ENCODE data around the gene ERN1. TPM values are rescaled to one million over a fixed set of nuclear protein-coding genes. Genes with fewer than 3 reads are reported as not detected.

Gene ERN1
- total and polyA plus RNA-seq, 2 of the 8 experiments (the other 6 are each of a cell fraction or from before 2014, with no cell fraction given): 1.8 to 3.9 TPM

- no peaks in the 10 kb centered on the region for H3K79me2 ChIP-seq (ENCODE audit: control insufficient read depth in 1 of 2, insufficient read depth in 2 of 2, low read length in 2 of 2)
- no peak overlapping the region for H2BK20ac ChIP-seq (ENCODE audit: low read length)
- no peaks in the 10 kb centered on the region for H3K79me1 ChIP-seq (ENCODE audit: low read depth, low read length)
- ChIA-PET POLR2A (ENCODE audit: partially characterized antibody) (no interaction called here), CTCF (ENCODE audit: partially characterized antibody) (interaction anchor here (0.9 to 1.8 kb wide), 3 partner anchors 13 to 98 kb away, joined by 3 to 6 read pairs (median 3); no protein-coding TSS in a partner anchor)
- H3K4ac ChIP-seq (replicated peaks; ENCODE audit: insufficient read length, low read depth, low read length): no peak overlapping the region
- peaks cover 0 to 21% (median 11%) of the 10 kb centered on the region in 4 experiments; a peak in 6 of 7 replicates for H3K27me3 ChIP-seq (replicated peaks in 1 of 4; ENCODE audit: control insufficient read depth in 3 of 4, extremely low read depth in 1 of 4, insufficient read depth in 3 of 4, low read length in 3 of 4)
- no peak for DNase-seq (ENCODE audit: low read depth in 1 of 2, low spot score in 2 of 2)
- H4K5ac ChIP-seq (ENCODE audit: insufficient read length, low read depth, low read length): no peak overlapping the region
- no peak overlapping the region for H3K27ac ChIP-seq (ENCODE audit: low read depth, low read length)
- H4K91ac ChIP-seq (replicated peaks; ENCODE audit: insufficient read length, low read length): no peak overlapping the region
- no peak overlapping the region for H3K14ac ChIP-seq (ENCODE audit: insufficient read length)
- no peak overlapping the region for H3K18ac ChIP-seq (ENCODE audit: extremely low read depth, low read length)
- no peaks in the 10 kb centered on the region for H4K20me1 ChIP-seq (replicated peaks in 1 of 2; ENCODE audit: control insufficient read depth in 1 of 2, insufficient read depth in 2 of 2, low read length in 2 of 2)
- H3K36me3 ChIP-seq (ENCODE audit: control insufficient read depth in 2 of 4, insufficient read depth in 4 of 4, low read length in 3 of 4): no peaks in the 10 kb centered on the region; a peak in 1 of 8 replicates
- no peak for FAIRE-seq
- H2AK5ac ChIP-seq (ENCODE audit: low read depth, low read length): no peak overlapping the region
- no peak overlapping the region for H4K8ac ChIP-seq (ENCODE audit: extremely low read depth, insufficient read depth, low read length)
- no peak overlapping the region for H2BK5ac ChIP-seq (ENCODE audit: low read depth, low read length)
- no peak overlapping the region for H3K4me3 ChIP-seq (ENCODE audit: extremely low read depth in 1 of 4, insufficient read depth in 2 of 4, low read depth in 3 of 4, low read length in 4 of 4)
- H3K9me3 ChIP-seq (ENCODE audit: insufficient read depth in 2 of 2, low read depth in 1 of 2, low read length in 1 of 2): no peaks in the 10 kb centered on the region; a peak in 1 of 4 replicates
- TF ChIP-seq CEBPB (IDR thresholded peaks at IDR 0.05; ENCODE audit: low read depth, low read length): no peak
- TF ChIP-seq SAP30 (IDR thresholded peaks at IDR 0.05; ENCODE audit: insufficient read depth, insufficient replicate concordance, low read length): no peak
- TF ChIP-seq BCL11A (IDR thresholded peaks at IDR 0.05; ENCODE audit: low read depth in 2 of 2, low read length in 2 of 2): no peak
- TF ChIP-seq USF2 (IDR thresholded peaks at IDR 0.05; ENCODE audit: low read length): no peak
- no peak for TF ChIP-seq CHD1 (IDR thresholded peaks at IDR 0.05; ENCODE audit: low read depth, low read length)
- TF ChIP-seq SP4 (IDR thresholded peaks at IDR 0.05; ENCODE audit: low read length): no peak
- no peak for TF ChIP-seq RXRA (IDR thresholded peaks at IDR 0.05; ENCODE audit: insufficient read depth, low read depth, low read length)
- TF ChIP-seq HDAC2 (IDR thresholded peaks at IDR 0.05; ENCODE audit: borderline replicate concordance in 1 of 2, low read depth in 2 of 2, low read length in 2 of 2): no peak
- no peak overlapping the region for H3K4me2 ChIP-seq (ENCODE audit: insufficient read depth in 1 of 2, low read depth in 2 of 2, low read length in 2 of 2)
- H3K9ac ChIP-seq (replicated peaks in 1 of 4; ENCODE audit: extremely low read depth in 1 of 4, low read depth in 3 of 4, low read length in 3 of 4): no peak overlapping the region
- WGBS, 2 experiments (ENCODE audit: extremely low coverage in 1 of 2, insufficient coverage in 1 of 2, insufficient read length in 1 of 2, insufficient replicate concordance in 2 of 2, low coverage in 1 of 2, low lambda C conversion rate in 2 of 2, missing lambda C conversion rate in 1 of 2): 83% methylated on average over 1 of the region's 1 CpG; no CpG with 5 or more reads in 1 of the 2 experiments
- no peaks in the 10 kb centered on the region for H3K4me1 ChIP-seq (replicated peaks in 1 of 4; ENCODE audit: control insufficient read depth in 3 of 4, insufficient read depth in 4 of 4, low read length in 3 of 4)
- no peak overlapping the region for H2BK120ac ChIP-seq (replicated peaks; ENCODE audit: low read depth, low read length)
- no peak overlapping the region for H3K23ac ChIP-seq (ENCODE audit: insufficient read length)
- H2AFZ ChIP-seq (ENCODE audit: low read length): no peak overlapping the region
- H3K23me2 ChIP-seq (ENCODE audit: low read depth, low read length): peaks cover 6% of the 10 kb centered on the region; the same call in 1 of the 2 replicates
- H2BK15ac ChIP-seq (ENCODE audit: low read length): no peak overlapping the region
- H2BK12ac ChIP-seq (ENCODE audit: low read depth, low read length): no peak overlapping the region
- no peak overlapping the region for H3K56ac ChIP-seq (replicated peaks; ENCODE audit: insufficient read length, low read depth, low read length)
These were observed 3.0 kb downstream of the ERN1 start for GRCh38 chr17:64126918-64127317.
